ENCODE results near the gene CGNL1.

Gene CGNL1

GRCh38 chr15:57525581-57525980 is 149.3 kb downstream of the CGNL1 start:
- DNase-seq (ENCODE audit: low read depth in 2 of 2), result no peak

- DNase-seq (ENCODE audit: low read depth in 2 of 2), result no peak
Observed at GRCh38 chr15:57526076-57526475, 149.8 kb downstream of the CGNL1 start.

- no peak for DNase-seq (ENCODE audit: low read depth in 2 of 2)
Observed at GRCh38 chr15:57526615-57527014, 150.3 kb downstream of the CGNL1 start.

- no peak for DNase-seq (ENCODE audit: low read depth in 2 of 2)
Observed at GRCh38 chr15:57527382-57528091, 151.2 kb downstream of the CGNL1 start.

GRCh38 chr15:57528940-57529565 is 152.7 kb downstream of the CGNL1 start:
- DNase-seq (ENCODE audit: low read depth in 2 of 2), result no peak

GRCh38 chr15:57529748-57530147 is 153.4 kb downstream of the CGNL1 start:
- no peak for DNase-seq (ENCODE audit: low read depth in 2 of 2)

GRCh38 chr15:57532731-57533447 is 156.6 kb downstream of the CGNL1 start:
- no peak for DNase-seq (ENCODE audit: low read depth in 2 of 2)

GRCh38 chr15:57533448-57533799 is 157.1 kb downstream of the CGNL1 start:
- DNase-seq (ENCODE audit: low read depth in 2 of 2), result no peak

GRCh38 chr15:57534281-57534680 is 158.0 kb downstream of the CGNL1 start:
- DNase-seq (ENCODE audit: low read depth in 2 of 2), result no peak

GRCh38 chr15:57537072-57537471 is 160.8 kb downstream of the CGNL1 start:
- DNase-seq (ENCODE audit: low read depth in 2 of 2), result no peak

- DNase-seq (ENCODE audit: low read depth in 2 of 2), result no peak
Observed at GRCh38 chr15:57537488-57538264, 161.4 kb downstream of the CGNL1 start.

- DNase-seq (ENCODE audit: low read depth in 2 of 2), result no peak
Observed at GRCh38 chr15:57538265-57538529, 161.9 kb downstream of the CGNL1 start.

- DNase-seq (ENCODE audit: low read depth in 2 of 2), result no peak
Observed at GRCh38 chr15:57538821-57539220, 162.5 kb downstream of the CGNL1 start.

- no peak for DNase-seq (ENCODE audit: low read depth in 2 of 2)
Observed at GRCh38 chr15:57540211-57540610, 163.9 kb downstream of the CGNL1 start.

- no peak for DNase-seq (ENCODE audit: low read depth in 2 of 2)
Observed at GRCh38 chr15:57540736-57541135, 164.4 kb downstream of the CGNL1 start.

GRCh38 chr15:57541271-57541670 is 165.0 kb downstream of the CGNL1 start:
- no peak for DNase-seq (ENCODE audit: low read depth in 2 of 2)

GRCh38 chr15:57541805-57542504 is 165.7 kb downstream of the CGNL1 start:
- DNase-seq (ENCODE audit: low read depth in 2 of 2), result no peak

- no peak for DNase-seq (ENCODE audit: low read depth in 2 of 2)
Observed at GRCh38 chr15:57542505-57542817, 166.2 kb downstream of the CGNL1 start.

- no peak for DNase-seq (ENCODE audit: low read depth in 2 of 2)
Observed at GRCh38 chr15:57544848-57545480, 168.7 kb downstream of the CGNL1 start.

- DNase-seq (ENCODE audit: low read depth in 2 of 2), result no peak
Observed at GRCh38 chr15:57545995-57546394, 169.7 kb downstream of the CGNL1 start.

GRCh38 chr15:57547243-57547755 is 171.0 kb downstream of the CGNL1 start:
- DNase-seq (ENCODE audit: low read depth in 2 of 2), result no peak

Data from stimulated activated CD8-positive, alpha-beta memory T cell treated with anti-CD3 and anti-CD28 coated beads, Interleukin-2, amount 100 ng/mL, for 1 hour (primary cell).